Measurements from ENCODE around the gene ASH1L.
"Not testable (repeated sequence)": the region's sequence is repeated elsewhere in the genome, so short reads cannot be mapped to it uniquely, and the experiment has no call there.

The ASH1L gene

DNA sequence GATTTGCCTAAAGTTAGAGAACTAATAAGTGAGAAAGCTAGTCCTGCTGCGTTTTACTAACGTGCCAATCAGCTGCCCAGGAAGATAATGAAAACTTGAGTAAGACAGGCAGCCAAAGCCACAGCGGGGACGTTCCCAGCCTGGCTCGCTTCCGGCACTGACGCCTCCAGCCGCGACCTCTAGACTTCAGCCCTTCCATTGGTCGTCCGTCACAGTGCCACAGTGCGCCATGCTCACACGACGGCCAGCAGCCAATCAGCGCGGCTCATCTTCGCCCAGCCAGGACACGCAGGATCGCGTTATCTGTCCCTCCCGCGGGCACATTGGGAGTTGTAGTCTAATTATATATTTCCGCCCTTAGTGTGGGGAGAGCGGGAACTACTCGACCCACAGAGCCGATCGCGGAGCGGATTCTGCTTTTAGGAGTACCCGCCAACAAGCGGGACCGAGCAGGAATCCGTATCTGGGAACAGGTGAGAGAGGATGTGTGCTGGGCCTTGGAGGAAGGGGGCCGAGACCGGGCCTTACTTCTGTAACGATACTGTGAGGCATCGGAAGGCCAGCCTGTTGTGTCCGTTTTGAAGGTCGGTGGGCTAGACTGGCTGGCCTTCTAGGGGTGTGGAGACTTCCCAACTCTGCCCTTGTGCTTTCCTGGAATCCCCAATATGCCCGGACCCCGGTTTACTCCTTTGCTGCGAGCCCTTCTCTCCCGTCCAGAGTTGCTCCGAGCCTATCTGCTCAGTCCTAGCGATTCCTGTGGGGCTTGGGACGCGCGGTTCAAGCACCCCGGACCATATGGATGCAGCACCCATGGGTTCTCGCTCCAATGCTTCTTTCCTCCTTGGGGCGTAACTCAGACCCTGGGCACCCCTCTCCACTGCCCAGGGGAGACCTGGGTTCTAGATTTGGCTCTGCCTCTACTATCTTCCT, 253.8 kb downstream of the ASH1L start, which contains the start of gene FDPS:
Gene FDPS, plus strand, starts transcription at position 374 of the 930 bp plus-strand sequence. CDS start 924 bp downstream, outside the sequence.
- DNase-seq (ENCODE audit: low spot score) (peak; percentile 98), FAIRE-seq (peak; percentile 91)

DNA sequence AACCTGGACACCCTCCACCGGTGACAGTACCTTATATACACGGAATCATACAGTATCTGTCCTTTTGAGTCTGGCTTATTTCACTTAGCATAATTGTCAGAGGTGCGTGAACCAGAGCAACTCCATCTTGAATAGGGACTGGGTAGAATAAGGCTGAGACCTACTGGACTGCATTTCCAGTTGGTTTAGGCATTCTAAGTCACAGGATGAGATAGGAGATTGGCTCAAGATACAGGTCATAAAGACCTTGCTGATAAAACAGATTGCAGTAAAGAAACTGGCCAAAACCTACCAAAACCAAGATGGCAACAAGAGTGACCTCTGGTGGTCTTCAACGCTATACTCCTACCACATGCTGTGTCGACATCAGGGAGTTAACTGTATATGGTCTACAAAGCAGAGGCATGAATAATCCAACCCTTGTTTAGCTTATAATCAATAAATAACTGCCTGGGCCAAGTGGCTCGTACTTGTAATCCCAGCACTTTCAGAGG, 255.3 kb downstream of the ASH1L start:
- FAIRE-seq (no peak), DNase-seq (ENCODE audit: low spot score) (peak; percentile 23)

DNA sequence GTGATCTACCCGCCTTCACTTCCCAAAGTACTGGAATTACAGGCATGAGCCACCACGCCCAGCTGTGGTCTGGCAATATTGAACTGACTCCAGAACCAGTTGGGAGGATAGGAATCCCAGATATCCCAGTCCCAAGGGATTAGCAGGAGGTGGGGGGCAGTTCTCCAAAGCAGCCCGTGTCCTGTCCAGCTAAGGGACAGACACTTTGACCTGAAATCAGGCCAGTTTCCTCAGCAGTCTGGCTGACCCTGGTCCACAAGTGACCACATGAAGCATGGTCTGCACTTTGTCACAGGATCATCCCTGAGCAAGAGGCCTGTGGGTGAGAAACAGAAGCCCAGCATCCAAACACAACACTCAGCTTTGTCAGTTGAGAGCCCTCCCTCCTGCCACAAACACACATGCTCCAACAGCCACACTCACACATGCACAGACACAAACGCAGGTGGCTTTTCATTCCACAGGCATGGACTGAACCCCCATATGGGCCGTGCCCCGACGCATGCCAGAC, 256.7 kb downstream of the ASH1L start:
- DNase-seq (ENCODE audit: low spot score) (no peak), FAIRE-seq (no peak)

DNA sequence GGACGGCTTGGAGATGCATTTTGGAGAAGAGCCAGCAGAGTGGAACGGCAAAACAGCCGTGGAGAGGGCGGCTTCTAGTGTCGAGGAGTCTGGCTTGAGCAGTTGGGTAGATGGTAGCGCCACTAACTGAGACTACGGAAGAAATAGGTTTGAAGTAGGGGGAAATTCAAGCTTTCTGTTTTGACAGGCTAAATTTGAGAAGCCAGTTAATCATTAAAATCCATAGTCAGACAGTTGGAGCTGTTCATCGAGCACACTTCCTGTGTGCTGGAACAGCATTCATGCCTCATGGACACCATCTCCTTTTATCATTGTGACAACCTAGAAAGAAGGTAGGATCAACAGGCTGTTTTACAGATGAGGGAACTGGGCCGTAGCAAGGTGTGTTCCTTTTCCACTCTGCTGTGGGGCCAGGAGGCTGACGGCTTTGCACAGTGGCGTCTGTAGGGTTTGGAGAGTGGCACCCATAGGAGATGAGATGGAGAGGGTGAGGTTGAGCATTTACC, 258.0 kb downstream of the ASH1L start:
- peak; percentile 61 for DNase-seq (ENCODE audit: low spot score)

DNA sequence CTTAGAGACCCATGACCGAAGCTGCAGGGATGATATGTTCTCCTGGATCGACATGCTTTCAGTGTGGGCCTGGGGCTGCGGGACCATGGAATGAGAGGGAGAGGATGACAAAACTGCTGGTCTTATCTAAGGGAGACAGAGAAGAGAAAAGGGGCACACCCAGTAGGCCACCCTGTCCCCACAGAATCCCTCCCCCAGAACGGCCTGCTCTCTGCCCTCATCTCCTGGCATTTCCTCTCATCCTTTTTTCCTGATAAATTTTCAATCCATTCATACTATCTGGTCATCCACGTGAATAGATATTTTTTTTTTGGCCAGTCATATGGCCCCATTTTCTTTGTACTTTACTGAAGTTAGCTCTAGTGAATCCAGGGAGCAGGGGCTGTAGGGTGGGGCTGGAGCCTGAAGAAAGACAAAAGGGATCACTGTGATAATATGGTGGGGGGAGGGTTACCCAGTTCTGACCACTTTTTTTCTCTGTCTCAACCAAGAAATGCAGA, 261.2 kb downstream of the ASH1L start, which contains the start of gene PKLR:
Gene PKLR, minus strand, starts transcription at position 97 of the 500 bp plus-strand sequence. Its CDS starts 43 bp downstream, at position 54.
- no peak for DNase-seq (ENCODE audit: low spot score)
- FAIRE-seq = no peak

More for the DNA sequence above, 258.0 kb downstream of the ASH1L start:
- peak; percentile 36 for FAIRE-seq

DNA sequence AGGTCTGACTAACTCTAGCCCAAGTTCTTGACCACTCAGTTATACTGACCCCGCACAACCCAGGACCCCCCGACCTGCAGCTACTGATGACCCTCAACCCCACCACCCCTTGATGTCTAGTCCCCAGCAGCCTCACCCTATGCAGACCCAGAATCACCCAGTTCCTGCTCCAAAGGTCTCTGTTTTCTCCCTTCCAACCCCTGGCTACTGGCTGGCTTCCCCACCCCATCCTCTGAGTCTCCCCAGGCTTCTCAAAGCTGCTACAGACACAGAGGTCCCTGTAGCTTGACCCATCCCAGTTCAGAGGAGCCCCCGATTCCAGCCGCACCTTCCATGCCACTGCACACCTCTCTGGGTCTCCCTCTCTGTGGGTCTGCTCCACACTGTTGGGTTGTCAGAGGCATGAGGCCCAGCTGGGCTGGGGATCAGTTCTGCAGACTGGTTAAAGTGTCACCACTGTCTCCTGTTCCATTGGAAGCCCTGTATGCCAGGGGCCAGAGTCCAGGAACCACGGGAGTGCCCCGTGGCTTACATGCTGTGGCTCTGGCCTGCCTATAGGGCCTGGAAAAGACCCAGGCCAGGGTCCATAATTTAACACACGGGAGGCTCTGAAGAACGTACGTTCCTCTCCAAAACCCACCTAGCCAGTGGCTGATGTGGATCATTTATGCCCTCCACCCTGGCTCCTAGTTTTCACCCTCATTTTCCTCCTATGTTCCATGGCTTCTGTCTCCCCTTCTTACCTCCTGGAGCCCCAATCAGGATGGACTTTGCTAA, 261.9 kb downstream of the ASH1L start:
- FAIRE-seq = no peak
- no peak for DNase-seq (ENCODE audit: low spot score)

DNA sequence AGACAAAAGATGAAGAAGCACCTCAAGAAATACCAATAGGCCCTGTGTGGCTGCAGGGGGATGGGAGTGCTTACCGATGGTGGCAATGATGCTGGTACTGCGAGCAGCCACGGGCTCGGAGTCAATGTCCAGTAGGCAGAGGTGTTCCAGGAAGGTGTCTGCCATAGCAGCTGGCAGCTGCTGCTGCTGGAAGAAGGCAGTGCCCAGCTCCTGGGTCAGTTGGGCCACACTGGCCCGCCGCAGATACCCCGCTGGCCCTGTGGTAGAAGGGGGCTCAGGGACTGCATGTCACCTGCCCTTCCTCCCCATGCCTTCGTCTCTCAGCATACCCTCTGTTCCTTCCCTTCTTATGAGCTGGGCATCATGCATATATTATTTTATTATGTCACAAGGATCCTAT, 262.6 kb downstream of the ASH1L start:
- no peak for FAIRE-seq
- no peak for DNase-seq (ENCODE audit: low spot score)

DNA sequence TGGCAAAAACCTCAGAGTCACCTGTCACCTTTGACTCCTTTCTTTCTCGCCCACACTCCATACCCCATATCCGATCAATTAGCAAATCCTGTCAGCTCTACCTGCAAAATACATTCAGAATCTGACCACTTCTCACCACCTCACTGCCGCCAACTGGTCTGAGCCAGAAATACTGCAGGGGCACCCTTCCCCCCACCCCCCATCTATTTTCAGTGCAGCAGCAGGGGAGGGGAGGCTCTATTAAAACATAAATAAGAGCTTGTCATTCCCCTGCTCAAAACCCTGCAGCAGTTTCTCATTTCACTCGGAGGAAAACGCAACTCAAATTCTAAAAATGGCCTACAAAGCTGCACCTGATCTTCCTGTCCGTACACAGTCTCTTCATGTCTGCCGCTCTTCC, 265.2 kb downstream of the ASH1L start:
- DNase-seq (ENCODE audit: low spot score) (no peak), FAIRE-seq (no peak)

DNA sequence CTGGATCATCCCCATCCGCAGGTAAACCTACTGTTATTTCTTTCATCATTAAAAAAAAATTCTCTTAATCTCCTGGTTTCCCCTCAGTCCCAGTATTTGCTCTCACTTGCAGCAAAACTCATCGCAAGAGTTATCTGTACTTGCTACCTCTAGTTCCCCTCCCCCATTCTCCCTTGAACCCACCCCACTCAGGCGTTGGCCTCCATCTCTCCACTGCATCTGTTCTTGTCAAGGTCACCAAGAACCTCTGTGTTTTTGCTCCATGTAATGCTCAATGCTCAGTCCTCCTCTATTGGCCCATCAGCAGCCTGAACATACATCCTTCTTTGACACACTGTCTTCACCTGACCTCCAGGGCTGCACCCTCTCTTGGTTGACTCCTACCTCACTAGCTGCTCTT, 265.9 kb downstream of the ASH1L start:
- no peak for DNase-seq (ENCODE audit: low spot score)
- no peak for FAIRE-seq

DNA sequence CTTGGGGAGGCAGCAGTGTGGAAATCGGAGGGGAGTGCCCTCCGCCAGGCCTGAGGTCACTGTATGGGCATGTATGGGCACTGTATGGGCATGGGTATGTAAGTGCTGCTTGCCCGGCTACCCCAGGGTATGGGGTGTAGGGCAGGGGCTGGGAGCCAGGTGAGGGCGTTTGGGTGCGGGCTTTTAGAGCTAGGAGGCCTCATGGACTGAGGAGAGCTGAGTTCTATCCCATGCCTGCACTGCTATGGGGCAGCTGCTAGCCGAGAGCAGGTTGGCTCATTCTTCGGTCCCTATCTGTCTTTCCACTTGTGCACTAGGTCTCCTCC, 266.7 kb downstream of the ASH1L start:
- FAIRE-seq = no peak
- DNase-seq (ENCODE audit: low spot score) = no peak

DNA sequence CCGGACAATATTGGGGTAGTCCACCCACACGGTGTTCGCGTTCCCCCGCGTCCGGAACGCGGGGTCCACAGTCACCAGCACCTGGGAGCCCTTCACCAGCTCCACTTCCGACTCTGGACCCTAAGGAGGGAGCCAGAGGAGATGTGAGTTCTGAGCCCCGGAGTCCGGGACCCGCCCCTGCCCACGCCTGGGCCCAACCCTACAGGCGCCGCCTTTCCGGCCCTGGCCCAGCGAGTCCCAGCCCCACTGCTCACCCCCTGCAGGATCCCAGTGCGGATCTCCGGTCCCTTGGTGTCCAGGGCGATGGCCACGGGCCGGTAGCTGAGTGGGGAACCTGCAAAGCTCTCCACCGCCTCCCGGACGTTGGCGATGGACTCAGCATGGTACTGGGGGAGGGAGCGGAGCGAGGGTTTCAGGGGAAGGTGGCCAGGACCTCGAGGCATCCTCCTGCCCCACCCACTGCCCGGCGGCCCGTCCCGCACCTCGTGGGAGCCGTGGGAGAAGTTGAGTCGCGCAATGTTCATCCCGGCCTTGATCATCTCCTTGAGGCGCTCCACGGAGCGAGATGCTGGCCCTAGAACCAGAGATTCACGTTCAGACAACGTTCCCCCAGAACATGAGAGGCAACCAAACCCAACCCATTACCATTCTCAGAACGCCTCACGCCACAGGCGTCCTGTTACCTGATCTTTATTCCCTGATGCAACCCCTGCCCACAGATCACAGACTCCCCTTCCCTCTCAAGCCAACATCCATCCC, 267.2 kb downstream of the ASH1L start:
- no peak for DNase-seq (ENCODE audit: low spot score)
- no peak for FAIRE-seq

DNA sequence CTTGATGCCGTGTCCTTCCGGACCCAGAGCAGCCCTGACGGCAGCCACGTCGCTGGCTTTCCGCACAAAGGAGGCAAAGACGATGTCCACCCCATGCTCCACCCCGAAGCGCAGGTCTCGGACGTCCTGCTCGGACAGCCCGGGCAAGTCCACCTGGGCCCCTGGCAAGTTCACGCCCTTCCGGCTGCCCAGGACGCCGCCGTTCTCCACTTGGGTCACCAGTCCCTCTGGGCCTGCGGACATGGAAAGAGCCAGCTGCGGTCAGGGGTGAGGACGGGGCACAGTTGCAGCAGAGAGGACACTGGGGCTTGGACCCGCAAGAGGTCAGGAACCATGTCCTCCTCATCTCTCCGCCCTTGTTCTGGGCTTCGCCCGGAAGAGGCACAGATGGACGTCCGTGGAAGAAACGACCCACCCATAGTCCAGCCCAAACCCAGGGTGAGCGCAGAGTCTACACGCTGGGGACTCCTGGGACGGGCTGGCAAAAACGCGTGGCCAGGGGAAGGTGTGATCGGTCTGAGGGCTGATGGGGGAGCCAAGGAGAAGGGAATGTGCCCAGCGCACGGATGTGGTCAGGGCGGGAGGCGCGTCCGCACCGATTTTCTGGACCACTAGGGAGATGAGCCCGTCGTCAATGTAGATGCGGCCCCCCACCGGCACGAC, 268.0 kb downstream of the ASH1L start:
- FAIRE-seq (no peak), DNase-seq (ENCODE audit: low spot score) (no peak)

DNA sequence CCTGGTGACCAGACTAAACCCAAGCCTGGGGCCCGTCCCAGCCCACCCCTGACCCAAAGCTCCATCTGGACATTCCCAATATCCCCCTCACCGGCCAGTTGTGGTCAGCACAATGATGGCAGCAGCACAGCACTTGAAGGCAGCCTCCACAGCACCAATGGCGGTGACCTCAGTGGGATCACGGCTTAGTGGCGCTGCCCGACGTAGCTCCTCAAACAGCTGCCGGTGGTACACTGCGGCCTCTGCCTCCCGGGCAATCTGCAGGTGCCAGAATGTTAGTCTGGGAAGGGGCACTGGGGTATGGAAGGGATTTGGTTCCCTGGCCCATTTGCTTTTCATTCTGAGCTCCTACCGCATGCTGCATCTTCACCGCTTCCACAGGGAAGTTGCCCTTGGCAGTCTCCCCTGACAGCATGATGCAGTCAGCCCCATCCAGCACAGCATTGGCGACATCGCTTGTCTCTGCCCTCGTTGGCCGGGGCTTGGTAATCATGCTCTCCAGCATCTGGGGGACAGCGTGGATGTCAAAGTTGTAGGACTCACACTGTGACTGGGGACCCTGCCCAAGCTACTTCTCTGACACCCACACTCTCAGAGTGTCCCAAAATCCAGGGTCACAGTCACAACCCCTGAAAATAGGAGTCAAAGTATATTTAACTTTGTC, 269.4 kb downstream of the ASH1L start:
- FAIRE-seq = no peak

DNA sequence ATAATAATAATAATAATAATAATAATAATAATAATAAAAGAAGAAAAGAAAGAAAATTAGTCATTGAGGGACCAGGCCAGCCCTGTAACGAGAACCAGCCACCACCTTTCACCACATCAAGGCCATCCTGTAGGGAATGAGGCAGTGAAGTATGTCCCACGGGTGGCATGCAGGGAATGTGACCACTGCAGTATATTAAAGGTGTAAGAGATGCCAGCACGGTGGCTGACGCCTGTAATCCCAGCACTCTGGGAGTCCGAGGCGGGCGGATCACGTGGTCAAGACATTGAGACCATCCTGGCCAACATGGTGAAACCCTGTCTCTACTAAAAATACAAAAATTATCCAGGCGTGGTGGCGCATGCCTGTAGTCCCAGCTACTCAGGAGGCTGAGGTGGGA, 271.6 kb downstream of the ASH1L start:
- not testable (repeated sequence) for DNase-seq (ENCODE audit: low spot score); FAIRE-seq

More for the DNA sequence above, 269.4 kb downstream of the ASH1L start:
- DNase-seq (ENCODE audit: low spot score) = no peak

DNA sequence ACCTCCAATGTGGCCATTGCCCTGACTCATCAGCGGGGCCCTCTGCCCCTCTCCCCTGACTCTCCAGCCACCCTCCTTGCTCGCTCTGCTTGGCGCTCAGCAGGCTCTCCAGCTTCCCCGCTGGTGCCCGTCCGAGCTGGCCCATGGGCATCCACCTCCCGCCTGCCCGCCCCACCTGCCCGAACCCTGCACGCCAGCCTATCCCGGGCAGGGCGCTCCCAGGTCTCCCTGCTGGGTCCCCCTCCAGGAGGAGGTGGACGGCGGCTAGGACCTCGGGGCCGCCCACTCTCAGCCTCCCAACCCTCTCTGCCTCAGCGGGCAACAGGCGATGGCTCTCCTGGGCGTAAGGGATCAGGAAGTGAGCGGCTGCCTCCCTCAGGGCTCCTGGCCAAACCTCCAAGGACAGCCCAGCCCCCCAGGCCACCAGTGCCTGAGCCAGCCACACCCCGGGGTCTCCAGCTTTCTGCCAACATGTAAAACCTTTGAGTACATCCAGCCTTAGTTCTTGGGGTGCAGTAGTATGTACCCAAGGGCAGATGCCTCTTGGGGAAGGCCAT, 274.5 kb downstream of the ASH1L start:
- no peak for FAIRE-seq

DNA sequence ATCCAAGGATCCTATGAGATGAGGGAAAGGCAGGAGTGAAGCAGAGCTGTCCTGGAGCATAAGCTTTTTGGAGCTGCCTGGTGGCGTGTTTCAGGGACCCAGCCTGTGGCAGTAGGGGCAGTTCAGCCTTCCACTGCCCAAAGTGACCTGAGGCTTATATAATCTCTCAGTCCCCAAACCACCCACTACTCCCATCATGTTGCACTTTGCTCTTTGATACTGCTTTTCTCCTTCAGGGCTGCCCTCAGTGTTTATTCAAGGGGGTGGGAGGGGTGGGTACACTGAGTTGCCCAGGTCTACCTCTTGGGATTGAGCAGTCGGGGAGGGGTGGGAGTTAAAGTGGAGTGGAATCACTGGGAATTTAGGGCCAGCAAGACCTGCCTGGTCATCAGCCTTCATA, 276.1 kb downstream of the ASH1L start:
- FAIRE-seq = no peak
- no peak for DNase-seq (ENCODE audit: low spot score)

More for the DNA sequence above, 274.5 kb downstream of the ASH1L start:
- DNase-seq (ENCODE audit: low spot score) = no peak

DNA sequence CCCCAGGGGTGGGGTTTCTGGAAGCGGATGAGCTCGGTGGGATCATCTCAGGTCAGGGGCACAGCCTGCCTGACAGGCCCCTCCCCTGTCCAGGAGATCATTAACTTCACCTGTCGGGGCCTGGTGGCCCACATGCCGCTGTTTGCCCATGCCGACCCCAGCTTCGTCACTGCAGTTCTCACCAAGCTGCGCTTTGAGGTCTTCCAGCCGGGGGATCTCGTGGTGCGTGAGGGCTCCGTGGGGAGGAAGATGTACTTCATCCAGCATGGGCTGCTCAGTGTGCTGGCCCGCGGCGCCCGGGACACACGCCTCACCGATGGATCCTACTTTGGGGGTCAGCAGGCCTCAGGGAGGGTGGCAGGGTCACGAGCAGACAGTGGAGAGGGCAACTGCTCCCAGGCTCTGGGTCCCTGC, 277.0 kb downstream of the ASH1L start:
- FAIRE-seq (no peak), DNase-seq (ENCODE audit: low spot score) (no peak)

Data from RCC 7860 (cell line).